Natural killer cell (primary cell): ENCODE results near the gene FBN3. TPM values are rescaled to one million over a fixed set of nuclear protein-coding genes. Genes with fewer than 3 reads are reported as not detected.

ENCODE experiments used
- ATAC-seq, 3 donors: fragments of 150-1000 bp in 2 of 3; fragments of 200-7000 bp in 1 of 3; cut with Tn5 transposase; 1 replicate in 1 of 3; 2 replicates in 2 of 3; pipeline ENCODE4 v1.10.0; 2021; ENCODE audit warnings: mild to moderate bottlenecking in 2 of 3, moderate library complexity in 2 of 3
- DNase-seq, 2 donors: peaks; one replicate each; pipeline versions ENCODE4 v3.0.0 to v3.0.0-alpha.2; 2013 to 2021; ENCODE audit warnings: mixed read lengths in 1 of 2
- H3K27ac ChIP-seq: one replicate; pipeline ENCODE4 v1.5.1; 2013; ENCODE audit warnings: mild to moderate bottlenecking, low read length
- H3K27me3 ChIP-seq: one replicate; pipeline ENCODE4 v1.6.1; 2013; ENCODE audit warnings: low read length; ENCODE audit not compliant: control insufficient read depth, insufficient read depth
- H3K36me3 ChIP-seq: one replicate; pipeline ENCODE4 v1.6.1; 2013; ENCODE audit warnings: low read length; ENCODE audit not compliant: control insufficient read depth, insufficient read depth
- H3K4me1 ChIP-seq: one replicate; pipeline ENCODE4 v1.6.1; 2013; ENCODE audit warnings: low read length; ENCODE audit not compliant: control insufficient read depth, insufficient read depth
- H3K4me3 ChIP-seq: one replicate; pipeline ENCODE4 v1.5.1; 2013; ENCODE audit warnings: low read length
- H3K9me3 ChIP-seq: one replicate; pipeline ENCODE4 v1.6.1; 2013; ENCODE audit warnings: low read length; ENCODE audit not compliant: control insufficient read depth, insufficient read depth
- H3K27ac Mint-ChIP-seq, 2 donors: one replicate each; pipeline ENCODE4 v1.8.0; 2022; ENCODE audit warnings: mild to moderate bottlenecking in 2 of 2, mixed read lengths in 2 of 2, moderate library complexity in 1 of 2
- H3K27me3 Mint-ChIP-seq, 2 donors: one replicate each; pipeline ENCODE4 v1.8.0; 2022; ENCODE audit warnings: low read depth in 2 of 2, mixed read lengths in 2 of 2
- H3K36me3 Mint-ChIP-seq: one replicate; pipeline ENCODE4 v1.8.0; 2022; ENCODE audit warnings: mixed read lengths
- H3K4me1 Mint-ChIP-seq, 2 donors: one replicate each; pipeline ENCODE4 v1.8.0; 2022; ENCODE audit warnings: mixed read lengths in 2 of 2
- H3K4me3 Mint-ChIP-seq: one replicate; pipeline ENCODE4 v1.8.0; 2022; ENCODE audit warnings: mild to moderate bottlenecking, moderate library complexity, mixed read lengths
- H3K9me3 Mint-ChIP-seq, 2 donors: one replicate each; pipeline ENCODE4 v1.8.0; 2022; ENCODE audit warnings: mixed read lengths in 2 of 2
- CTCF ChIP-seq: fragments of 200-600 bp; IDR thresholded peaks from one replicate; pipeline ENCODE4 v1.8.0; 2022; ENCODE audit warnings: antibody characterized with exemption
- WGBS: methylation state at CpG from one replicate; pipeline ENCODE4 v1.1.7; 2013; ENCODE audit warnings: missing lambda C conversion rate; ENCODE audit not compliant: insufficient coverage; 5-methylcytosine and 5-hydroxymethylcytosine counted together
- intact Hi-C: fragments of 100-400 bp; cut with micrococcal nuclease; formaldehyde crosslinking; loops from one replicate; pipeline ENCODE4 v1.14.2; 2022
- total RNA-seq, 4 donors: library from RNA; stranded (reverse); fragments of 120-200 nt in 1 of 4; gene quantifications; one replicate each; pipeline versions ENCODE4 v1.2.3 to v1.2.4, GENCODE V29; 2013 to 2022

Gene FBN3
- total RNA-seq, 3 donors from 2014 or later (not counting 1 experiment from before 2014, with no cell fraction given): 0.25 TPM; not detected in 2

GRCh38 chr19:8109890-8110662 lies 39.3 kb downstream of the FBN3 start:
- no peak overlapping the region for H3K4me3 Mint-ChIP-seq
- Histone ChIP-seq H3K4me1 (no peaks in the 10 kb centered on the region), H3K9me3 (no peaks in the 10 kb centered on the region), H3K4me3 (no peak overlapping the region), H3K27ac (no peak overlapping the region), H3K27me3 (peaks cover 2% of the 10 kb centered on the region), H3K36me3 (no peaks in the 10 kb centered on the region)
- ATAC-seq: no peak
- H3K9me3 Mint-ChIP-seq: no peaks in the 10 kb centered on the region
- no peak overlapping the region for H3K27ac Mint-ChIP-seq
- WGBS: 88% methylated on average over 7 of the region's 7 CpGs
- H3K27me3 Mint-ChIP-seq: peaks cover 3 to 5% of the 10 kb centered on the region in 2 donors
- H3K36me3 Mint-ChIP-seq: no peaks in the 10 kb centered on the region
- no peak for DNase-seq
- intact Hi-C loops: no loop called here
- no peak for TF ChIP-seq CTCF
- H3K4me1 Mint-ChIP-seq: no peaks in the 10 kb centered on the region

- no peak overlapping the region for H3K4me3 ChIP-seq
- WGBS: 72% methylated on average over 12 of the region's 12 CpGs
- Mint-ChIP-seq H3K4me3 (no peak overlapping the region), H3K27me3 (peaks cover 3 to 5% of the 10 kb centered on the region in 2 donors), H3K9me3 (no peaks in the 10 kb centered on the region), H3K36me3 (no peaks in the 10 kb centered on the region), H3K27ac (no peak overlapping the region), H3K4me1 (no peaks in the 10 kb centered on the region)
- intact Hi-C loops: no loop called here
- H3K27ac ChIP-seq: no peak overlapping the region
- H3K36me3 ChIP-seq: no peaks in the 10 kb centered on the region
- H3K27me3 ChIP-seq: peaks cover 2% of the 10 kb centered on the region
- no peak for DNase-seq
- ATAC-seq: no peak
- H3K9me3 ChIP-seq: no peaks in the 10 kb centered on the region
- no peaks in the 10 kb centered on the region for H3K4me1 ChIP-seq
- TF ChIP-seq CTCF: no peak
Observed at GRCh38 chr19:8109455-8109854, 39.9 kb downstream of the FBN3 start.

- DNase-seq (no peak), ATAC-seq (no peak)
- H3K27me3 Mint-ChIP-seq: peaks cover 3 to 5% of the 10 kb centered on the region in 2 donors
- no peaks in the 10 kb centered on the region for H3K9me3 Mint-ChIP-seq
- intact Hi-C loops: no loop called here
- 52% methylated on average over 19 of the region's 19 CpGs for WGBS
- H3K36me3 Mint-ChIP-seq: no peaks in the 10 kb centered on the region
- TF ChIP-seq CTCF: no peak
- H3K36me3 ChIP-seq: no peaks in the 10 kb centered on the region
- H3K27me3 ChIP-seq: peaks cover 2% of the 10 kb centered on the region
- H3K27ac Mint-ChIP-seq: no peak overlapping the region
- no peak overlapping the region for H3K4me3 Mint-ChIP-seq
- H3K27ac ChIP-seq: no peak overlapping the region
- no peaks in the 10 kb centered on the region for H3K4me1 ChIP-seq
- H3K4me1 Mint-ChIP-seq: no peaks in the 10 kb centered on the region
- H3K4me3 ChIP-seq: no peak overlapping the region
- no peaks in the 10 kb centered on the region for H3K9me3 ChIP-seq
Observed at GRCh38 chr19:8108560-8109445, 40.6 kb downstream of the FBN3 start.
